Stimulated activated naive CD8-positive, alpha-beta T cell treated with anti-CD3 and anti-CD28 coated beads, Interleukin-15, Interleukin-2, amounts not matched to agents 100 ng/mL and 50 ng/mL, for 24 hours (primary cell): ENCODE measurements around the gene RUBCNL.

Source experiments
- H3K27ac Mint-ChIP-seq: one replicate; pipeline ENCODE4 v1.8.0; 2021; ENCODE audit warnings: mild to moderate bottlenecking, mixed read lengths
- H3K27me3 Mint-ChIP-seq: one replicate; pipeline ENCODE4 v1.8.0; 2021; ENCODE audit warnings: mixed read lengths
- H3K36me3 Mint-ChIP-seq: one replicate; pipeline ENCODE4 v1.8.0; 2021; ENCODE audit warnings: low read depth, mixed read lengths
- H3K4me1 Mint-ChIP-seq: one replicate; pipeline ENCODE4 v1.8.0; 2021; ENCODE audit warnings: low read depth, mixed read lengths
- H3K4me3 Mint-ChIP-seq: one replicate; pipeline ENCODE4 v1.8.0; 2021; ENCODE audit warnings: mild to moderate bottlenecking, mixed read lengths
- H3K9me3 Mint-ChIP-seq: one replicate; pipeline ENCODE4 v1.8.0; 2021; ENCODE audit warnings: mixed read lengths

The RUBCNL gene

GRCh38 chr13:46355901-46356590, 31.0 kb downstream of the RUBCNL start:
- H3K4me1 Mint-ChIP-seq, result peaks cover 32% of the 10 kb centered on the region
- H3K36me3 Mint-ChIP-seq, result peaks cover 15% of the 10 kb centered on the region
- peak overlapping the region; percentile 37 for H3K27ac Mint-ChIP-seq
- H3K4me3 Mint-ChIP-seq, result no peak overlapping the region
- H3K27me3 Mint-ChIP-seq, result no peaks in the 10 kb centered on the region
- peaks cover 8% of the 10 kb centered on the region for H3K9me3 Mint-ChIP-seq

GRCh38 chr13:46355088-46355468, 32.0 kb downstream of the RUBCNL start:
- Mint-ChIP-seq H3K36me3 (peaks cover 15% of the 10 kb centered on the region), H3K9me3 (peaks cover 8% of the 10 kb centered on the region), H3K4me3 (no peak overlapping the region)

GRCh38 chr13:46354156-46355087, 32.6 kb downstream of the RUBCNL start:
- peak overlapping the region; percentile 88 for H3K27ac Mint-ChIP-seq
- H3K27me3 Mint-ChIP-seq, result no peaks in the 10 kb centered on the region
- H3K4me3 Mint-ChIP-seq, result no peak overlapping the region
- peaks cover 8% of the 10 kb centered on the region for H3K9me3 Mint-ChIP-seq
- H3K36me3 Mint-ChIP-seq, result peaks cover 15% of the 10 kb centered on the region
- peaks cover 32% of the 10 kb centered on the region for H3K4me1 Mint-ChIP-seq

More at GRCh38 chr13:46355088-46355468, 32.0 kb downstream of the RUBCNL start:
- peak overlapping the region; percentile 88 for H3K27ac Mint-ChIP-seq
- H3K4me1 Mint-ChIP-seq, result peaks cover 32% of the 10 kb centered on the region
- no peaks in the 10 kb centered on the region for H3K27me3 Mint-ChIP-seq

GRCh38 chr13:46352805-46353204, 34.2 kb downstream of the RUBCNL start:
- Mint-ChIP-seq H3K36me3 (peaks cover 15% of the 10 kb centered on the region), H3K4me1 (peaks cover 32% of the 10 kb centered on the region), H3K4me3 (no peak overlapping the region), H3K27ac (no peak overlapping the region), H3K9me3 (peaks cover 8% of the 10 kb centered on the region), H3K27me3 (no peaks in the 10 kb centered on the region)

GRCh38 chr13:46350003-46350402, 37.0 kb downstream of the RUBCNL start:
- no peak overlapping the region for H3K27ac Mint-ChIP-seq
- no peaks in the 10 kb centered on the region for H3K27me3 Mint-ChIP-seq
- peaks cover 20% of the 10 kb centered on the region for H3K4me1 Mint-ChIP-seq
- peaks cover 15% of the 10 kb centered on the region for H3K36me3 Mint-ChIP-seq
- H3K9me3 Mint-ChIP-seq, result peaks cover 8% of the 10 kb centered on the region
- no peak overlapping the region for H3K4me3 Mint-ChIP-seq

- Mint-ChIP-seq H3K4me1 (peaks cover 9% of the 10 kb centered on the region), H3K9me3 (peaks cover 4% of the 10 kb centered on the region), H3K27me3 (no peaks in the 10 kb centered on the region), H3K27ac (no peak overlapping the region), H3K4me3 (no peak overlapping the region), H3K36me3 (peaks cover 7% of the 10 kb centered on the region)
Observed at GRCh38 chr13:46348961-46349360, 38.1 kb downstream of the RUBCNL start.

- peaks cover 10% of the 10 kb centered on the region for H3K4me1 Mint-ChIP-seq
- H3K27me3 Mint-ChIP-seq, result no peaks in the 10 kb centered on the region
- H3K27ac Mint-ChIP-seq, result no peak overlapping the region
- no peak overlapping the region for H3K4me3 Mint-ChIP-seq
- no peaks in the 10 kb centered on the region for H3K36me3 Mint-ChIP-seq
- no peaks in the 10 kb centered on the region for H3K9me3 Mint-ChIP-seq
Observed at GRCh38 chr13:46347277-46347676, 39.8 kb downstream of the RUBCNL start.

GRCh38 chr13:46345866-46346265, 41.2 kb downstream of the RUBCNL start:
- no peak overlapping the region for H3K4me3 Mint-ChIP-seq
- no peak overlapping the region for H3K27ac Mint-ChIP-seq
- H3K4me1 Mint-ChIP-seq, result peaks cover 24% of the 10 kb centered on the region
- no peaks in the 10 kb centered on the region for H3K27me3 Mint-ChIP-seq
- peaks cover 2% of the 10 kb centered on the region for H3K36me3 Mint-ChIP-seq
- no peaks in the 10 kb centered on the region for H3K9me3 Mint-ChIP-seq

- no peaks in the 10 kb centered on the region for H3K27me3 Mint-ChIP-seq
- H3K4me1 Mint-ChIP-seq, result peaks cover 29% of the 10 kb centered on the region
- no peak overlapping the region for H3K4me3 Mint-ChIP-seq
- peaks cover 7% of the 10 kb centered on the region for H3K36me3 Mint-ChIP-seq
- H3K9me3 Mint-ChIP-seq, result no peaks in the 10 kb centered on the region
- H3K27ac Mint-ChIP-seq, result no peak overlapping the region
Observed at GRCh38 chr13:46345398-46345797, 41.7 kb downstream of the RUBCNL start.

- no peak overlapping the region for H3K4me3 Mint-ChIP-seq
- H3K9me3 Mint-ChIP-seq, result no peaks in the 10 kb centered on the region
- no peaks in the 10 kb centered on the region for H3K27me3 Mint-ChIP-seq
- peaks cover 49% of the 10 kb centered on the region for H3K4me1 Mint-ChIP-seq
- H3K36me3 Mint-ChIP-seq, result peaks cover 13% of the 10 kb centered on the region
- H3K27ac Mint-ChIP-seq, result no peak overlapping the region
Observed at GRCh38 chr13:46343279-46343994, 43.6 kb downstream of the RUBCNL start.

- Mint-ChIP-seq H3K4me1 (peaks cover 58% of the 10 kb centered on the region), H3K9me3 (no peaks in the 10 kb centered on the region), H3K36me3 (peaks cover 13% of the 10 kb centered on the region), H3K4me3 (no peak overlapping the region), H3K27me3 (no peaks in the 10 kb centered on the region), H3K27ac (peak overlapping the region; percentile 56)
Observed at GRCh38 chr13:46342538-46342937, 44.5 kb downstream of the RUBCNL start.

GRCh38 chr13:46341112-46341711, 45.8 kb downstream of the RUBCNL start:
- Mint-ChIP-seq H3K36me3 (peaks cover 18% of the 10 kb centered on the region), H3K4me1 (peaks cover 59% of the 10 kb centered on the region), H3K27me3 (no peaks in the 10 kb centered on the region), H3K9me3 (peaks cover 5% of the 10 kb centered on the region), H3K4me3 (peak overlapping the region; percentile 46), H3K27ac (peak overlapping the region; percentile 83)

GRCh38 chr13:46340631-46341111, 46.4 kb downstream of the RUBCNL start:
- H3K9me3 Mint-ChIP-seq, result peaks cover 7% of the 10 kb centered on the region
- no peaks in the 10 kb centered on the region for H3K27me3 Mint-ChIP-seq
- H3K4me1 Mint-ChIP-seq, result peaks cover 59% of the 10 kb centered on the region
- peak overlapping the region; percentile 46 for H3K4me3 Mint-ChIP-seq
- H3K27ac Mint-ChIP-seq, result peak overlapping the region; percentile 83
- peaks cover 18% of the 10 kb centered on the region for H3K36me3 Mint-ChIP-seq

- H3K27ac Mint-ChIP-seq, result peak overlapping the region; percentile 83
- peaks cover 18% of the 10 kb centered on the region for H3K36me3 Mint-ChIP-seq
- H3K4me3 Mint-ChIP-seq, result peak overlapping the region; percentile 46
- peaks cover 11% of the 10 kb centered on the region for H3K9me3 Mint-ChIP-seq
- H3K4me1 Mint-ChIP-seq, result peaks cover 62% of the 10 kb centered on the region
- no peaks in the 10 kb centered on the region for H3K27me3 Mint-ChIP-seq
Observed at GRCh38 chr13:46340011-46340410, 47.0 kb downstream of the RUBCNL start.
